NCI-H1417 (cell line): ENCODE results near the gene SH3GLB1.
A peak's percentile ranks its signal among the peaks of the same experiment; 100 is the strongest.

Source experiments
- DNase-seq, 3 experiments: peaks; one replicate each; lab custom pipeline; 2025; lab: John Stamatoyannopoulos, UW

SH3GLB1 gene

DNA sequence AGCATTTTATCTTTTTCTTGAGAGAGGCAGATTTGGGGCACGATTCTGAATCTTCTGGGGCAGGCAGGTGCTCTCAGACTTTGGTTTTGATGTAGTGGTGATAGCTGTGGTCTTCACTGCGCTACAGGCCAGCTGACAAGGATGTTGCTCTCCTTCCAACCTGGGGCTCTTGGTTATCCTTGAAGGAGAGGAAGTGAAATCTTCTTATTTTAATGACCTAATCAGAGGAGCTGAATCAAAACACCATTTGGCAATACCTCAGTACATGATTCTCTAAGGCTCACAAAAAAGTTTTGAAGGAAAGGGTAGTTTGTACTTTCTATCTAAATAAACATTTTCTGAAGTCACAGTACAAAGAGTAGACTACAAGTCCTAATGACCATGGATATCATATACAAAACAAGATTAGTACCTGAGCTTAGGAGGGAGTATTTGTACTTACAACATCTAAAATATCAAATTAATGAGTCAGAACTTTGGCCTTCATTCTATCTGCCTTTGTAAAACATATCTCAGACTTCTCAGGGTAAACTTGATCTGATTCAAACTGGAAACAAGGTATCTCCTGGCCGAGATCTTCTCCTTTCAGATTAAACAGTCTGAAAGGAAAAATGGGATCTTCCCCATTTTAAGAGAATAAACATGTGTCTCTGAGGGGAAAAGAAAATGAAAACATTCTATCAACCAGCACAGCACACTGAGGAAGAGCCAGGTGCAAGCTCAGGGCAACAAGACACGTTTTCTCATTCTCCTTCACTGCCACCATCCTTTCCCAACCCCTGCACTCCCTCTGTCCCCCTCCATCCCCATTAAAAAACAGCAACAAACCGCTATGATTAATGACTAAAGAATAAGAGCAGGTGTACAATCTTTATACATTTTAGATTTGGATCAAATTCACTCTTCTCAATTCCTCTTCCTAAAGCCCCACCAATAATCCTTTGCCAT, 69.2 kb downstream of the SH3GLB1 start:
- no peak for DNase-seq

DNA sequence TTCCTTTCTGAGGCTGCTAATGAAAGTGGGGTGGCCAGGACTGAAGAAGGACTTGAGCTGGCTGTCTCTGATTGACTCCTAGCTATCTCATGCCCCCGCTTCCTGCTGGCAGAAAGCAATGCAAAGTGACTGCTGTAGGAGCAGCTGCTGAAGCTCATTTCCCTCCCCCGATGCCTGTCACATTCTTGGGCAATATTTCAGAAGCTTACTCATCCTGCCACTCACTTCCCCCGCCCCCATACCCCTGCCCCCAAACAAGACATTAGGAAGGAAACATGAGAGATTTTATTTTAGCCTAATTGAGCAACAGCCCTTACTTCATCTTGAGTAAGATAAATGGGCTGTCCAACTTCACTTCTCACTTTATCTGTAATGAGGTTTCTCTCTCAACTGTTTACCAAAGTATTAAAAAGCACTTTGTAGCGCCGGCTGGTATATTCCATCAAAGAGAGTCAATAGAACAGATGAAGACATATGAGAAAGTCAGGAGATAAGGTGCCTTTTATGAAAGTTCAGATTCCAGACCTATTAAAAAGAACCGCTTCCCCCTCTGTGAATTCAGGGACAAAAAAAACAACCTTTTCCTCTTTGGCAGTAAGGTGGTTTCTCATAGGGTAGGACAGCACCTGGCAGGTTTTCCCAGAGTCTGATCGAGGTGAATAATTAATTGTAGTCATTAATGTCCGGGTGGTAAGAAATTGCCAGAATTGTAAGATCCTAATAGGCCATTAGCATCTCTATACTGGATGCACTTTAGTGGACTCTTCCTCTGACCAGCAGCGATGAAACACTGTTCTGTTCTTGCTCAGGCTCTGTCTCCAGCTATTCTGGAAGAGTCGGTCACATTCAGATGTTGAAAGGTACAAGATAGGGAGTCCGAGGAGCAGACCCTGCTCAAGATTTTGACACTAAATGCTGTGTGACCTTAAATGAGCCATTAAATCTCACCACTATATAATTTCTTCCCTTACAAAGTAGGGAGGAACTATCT, 70.2 kb downstream of the SH3GLB1 start:
- peak; percentile 61 to 92 (median 87) for DNase-seq

GRCh38 chr1:86775395-86775794, 71.0 kb downstream of the SH3GLB1 start:
- DNase-seq: no peak

DNA sequence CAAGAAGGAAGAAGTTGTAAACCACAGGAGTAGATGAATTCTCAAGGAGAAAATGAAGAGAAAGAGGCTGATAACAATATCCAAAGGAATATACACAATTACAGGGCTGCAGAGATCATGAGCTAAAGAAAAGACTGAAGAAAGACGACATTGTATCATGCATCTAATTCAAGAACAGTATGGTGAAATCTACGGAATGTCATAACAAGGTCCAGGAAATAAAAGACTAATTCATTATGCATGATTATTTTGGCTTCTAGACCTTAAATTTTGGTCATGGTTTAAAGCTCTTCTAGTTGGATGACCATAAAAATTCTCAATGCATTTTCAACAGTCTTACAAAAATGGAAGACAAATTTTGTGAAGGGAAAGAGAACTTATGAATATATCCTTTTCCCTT, 71.7 kb downstream of the SH3GLB1 start:
- DNase-seq: no peak

- DNase-seq: no peak
Observed at GRCh38 chr1:86778569-86779239, 74.3 kb downstream of the SH3GLB1 start.

DNA sequence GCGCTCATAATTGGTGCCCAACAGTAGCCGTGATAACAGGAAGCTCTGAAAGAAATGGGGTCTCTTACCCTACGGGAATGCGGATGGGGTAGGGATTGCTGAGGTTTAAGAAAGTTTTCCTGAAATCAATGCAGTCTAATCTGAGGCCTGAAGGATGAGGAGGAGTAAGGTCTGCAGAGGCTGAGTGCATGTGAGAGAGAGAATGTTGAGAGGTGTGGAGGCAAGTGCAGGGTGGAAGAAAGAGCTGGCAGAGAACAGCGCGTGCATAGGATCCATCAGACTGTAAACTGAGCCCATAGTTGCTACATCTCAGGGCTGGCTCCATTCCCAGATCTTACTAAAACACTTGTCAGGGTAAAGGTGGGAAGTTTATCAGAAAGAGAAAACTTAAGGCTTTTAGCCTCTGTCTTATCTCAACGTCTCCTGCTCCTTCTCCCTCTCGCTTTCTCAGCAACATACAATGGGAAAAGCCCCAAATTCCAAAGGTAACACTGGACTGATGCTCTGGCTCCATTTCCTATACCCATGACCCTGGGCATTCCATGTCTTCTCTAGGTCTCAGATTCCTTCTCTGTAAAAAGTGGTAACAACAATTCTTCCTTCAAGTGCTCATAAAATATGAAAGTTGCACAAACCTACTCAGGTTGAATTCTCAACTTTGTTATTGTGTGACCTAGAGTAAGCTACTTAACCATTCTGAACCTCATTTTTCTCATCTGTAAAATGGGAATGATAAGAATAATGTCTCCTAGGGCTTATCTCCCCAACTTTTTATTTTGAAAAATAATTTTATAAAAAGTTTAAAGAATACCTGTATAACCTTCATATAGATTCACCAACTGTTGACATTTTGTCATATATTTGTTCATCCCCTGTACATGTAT, 75.2 kb downstream of the SH3GLB1 start:
- peak in 1 of 3 experiments; percentile 21 for DNase-seq

DNA sequence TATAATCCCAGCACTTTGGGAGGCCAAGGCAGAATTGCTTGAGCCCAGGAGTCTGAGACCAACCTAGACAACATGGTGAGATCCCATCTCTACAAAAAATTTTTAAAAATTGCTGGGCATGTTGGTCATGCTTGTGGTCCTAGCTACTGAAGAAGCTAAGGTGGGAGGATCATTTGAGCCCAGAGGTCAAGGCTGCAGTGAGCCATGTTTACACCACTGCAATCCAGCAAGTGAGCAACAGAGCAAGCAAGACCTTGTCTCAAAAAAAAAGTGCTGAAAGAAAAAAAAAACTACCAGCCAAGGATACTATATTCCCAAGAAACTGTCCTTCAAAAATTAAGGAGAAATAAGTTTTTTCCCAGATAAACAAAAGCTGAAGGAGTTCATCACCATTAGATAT, 78.1 kb downstream of the SH3GLB1 start:
- DNase-seq: no peak

DNA sequence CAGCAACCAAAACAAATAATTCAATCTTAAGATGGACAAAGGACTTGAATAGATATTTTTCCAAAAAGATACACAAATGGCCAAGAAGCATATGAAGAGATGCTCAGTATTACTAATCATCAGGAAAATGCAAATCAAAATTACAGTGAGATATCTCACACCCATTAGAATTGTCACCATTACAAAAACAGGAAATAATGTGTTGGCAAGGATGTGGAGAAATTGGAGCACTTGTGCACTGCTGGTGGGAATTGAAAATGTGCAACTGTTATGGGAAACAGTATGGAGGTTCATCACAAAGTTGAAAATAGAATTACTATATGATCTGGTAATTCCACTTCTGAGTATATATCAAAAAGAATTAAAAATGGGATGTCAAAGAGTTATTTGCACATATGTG, 83.2 kb downstream of the SH3GLB1 start:
- no peak for DNase-seq

DNA sequence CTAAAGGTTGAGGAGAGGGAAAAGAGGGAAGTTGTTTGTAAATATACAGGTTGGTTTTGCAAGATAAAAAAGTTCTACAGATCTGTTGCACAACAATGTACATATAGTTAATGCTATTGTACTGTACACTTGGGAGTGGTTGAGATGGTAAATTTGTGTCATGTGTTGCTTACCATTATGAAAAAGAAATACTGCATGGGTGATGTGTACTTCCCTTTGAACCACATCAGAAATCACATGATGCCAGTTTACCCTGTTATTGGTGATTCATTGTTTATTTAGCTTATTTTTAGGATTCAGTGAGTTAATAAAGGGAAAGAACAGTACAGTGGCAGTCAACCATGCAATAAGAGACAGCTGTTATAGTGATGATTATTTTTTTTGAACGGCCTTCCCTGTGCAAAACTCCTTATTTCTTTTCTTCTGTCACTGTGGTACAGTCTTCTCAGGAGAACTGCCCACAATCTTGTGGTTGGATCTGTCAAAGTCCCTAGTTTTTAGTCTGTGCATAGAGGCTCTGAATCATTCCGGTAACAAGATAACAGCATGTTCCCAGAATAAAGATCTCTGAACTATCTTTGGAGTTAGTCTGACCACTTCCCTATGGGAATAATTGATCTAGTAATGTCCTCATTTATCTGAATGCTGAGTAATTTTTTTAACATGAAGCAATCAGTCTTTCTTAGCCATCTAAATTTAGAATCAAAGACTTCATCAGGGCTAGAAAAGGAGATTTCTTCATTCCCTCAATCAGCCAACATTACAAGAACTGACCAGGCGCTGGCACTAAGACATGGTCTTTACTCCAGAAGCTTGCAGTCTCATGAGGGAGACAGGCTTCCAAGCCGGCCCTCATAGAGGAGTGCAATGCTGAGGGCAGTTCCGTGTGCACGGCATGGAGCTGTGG, 84.2 kb downstream of the SH3GLB1 start:
- peak in 1 of 3 experiments; percentile 15 for DNase-seq

- no peak for DNase-seq
Observed at GRCh38 chr1:86795316-86795715, 90.9 kb downstream of the SH3GLB1 start.
